ENCODE results near the gene SLC35B2. TPM values are rescaled to one million over a fixed set of nuclear protein-coding genes. Genes with fewer than 3 reads are reported as not detected.

Gene SLC35B2
- total RNA-seq, 1 experiment from 2014 or later: 44.6 TPM

GRCh38 chr6:44292661-44293365, 35.5 kb upstream of the SLC35B2 start:
- peaks cover 4% of the 10 kb centered on the region for H3K27me3 ChIP-seq (replicated peaks; ENCODE audit: control insufficient read depth, insufficient read depth, low read length)
- no peak for DNase-seq
- H3K36me3 ChIP-seq (ENCODE audit: control insufficient read depth, insufficient read depth, low read length): no peaks in the 10 kb centered on the region
- no peak overlapping the region for H3K4me3 ChIP-seq (ENCODE audit: low read depth, low read length)
- Mint-ChIP-seq H3K4me3 (ENCODE audit: unreplicated experiment) (no peak overlapping the region), H3K4me1 (ENCODE audit: low read depth, unreplicated experiment) (no peaks in the 10 kb centered on the region), H3K9me3 (ENCODE audit: unreplicated experiment) (no peaks in the 10 kb centered on the region), H3K36me3 (ENCODE audit: insufficient read depth, unreplicated experiment) (peaks cover 14% of the 10 kb centered on the region), H3K27me3 (ENCODE audit: insufficient read depth, unreplicated experiment) (peaks cover 30% of the 10 kb centered on the region), H3K27ac (ENCODE audit: unreplicated experiment) (no peak overlapping the region)
- intact Hi-C loops (cut with micrococcal nuclease; ENCODE audit: unreplicated experiment): no loop called here
- H3K9me3 ChIP-seq: no peaks in the 10 kb centered on the region
- peaks cover 2% of the 10 kb centered on the region; the same call in 1 of the 2 replicates for H3K4me1 ChIP-seq
- CTCF ChIA-PET: no interaction called here
- POLR2A ChIA-PET: no interaction called here
- no peak for TF ChIP-seq CTCF (IDR thresholded peaks at IDR 0.05; ENCODE audit: insufficient read depth in 1 of 2, low read depth in 1 of 2, low read length in 1 of 2, severe bottlenecking in 1 of 2, unreplicated experiment in 1 of 2)
- no TSS peak for BruUV-seq (replicated peaks)

GRCh38 chr6:44291841-44292240, 34.5 kb upstream of the SLC35B2 start:
- Histone ChIP-seq H3K4me1 (no peaks in the 10 kb centered on the region), H3K27me3 (replicated peaks; ENCODE audit: control insufficient read depth, insufficient read depth, low read length) (peaks cover 2% of the 10 kb centered on the region), H3K9me3 (no peaks in the 10 kb centered on the region), H3K36me3 (ENCODE audit: control insufficient read depth, insufficient read depth, low read length) (no peaks in the 10 kb centered on the region), H3K4me3 (ENCODE audit: low read depth, low read length) (no peak overlapping the region)
- no peaks in the 10 kb centered on the region for H3K4me1 Mint-ChIP-seq (ENCODE audit: low read depth, unreplicated experiment)
- peaks cover 6% of the 10 kb centered on the region for H3K36me3 Mint-ChIP-seq (ENCODE audit: insufficient read depth, unreplicated experiment)
- H3K4me3 Mint-ChIP-seq (ENCODE audit: unreplicated experiment): no peak overlapping the region
- POLR2A ChIA-PET: no interaction called here
- H3K27me3 Mint-ChIP-seq (ENCODE audit: insufficient read depth, unreplicated experiment): peaks cover 37% of the 10 kb centered on the region
- no peak for DNase-seq
- CTCF ChIA-PET: no interaction called here
- TF ChIP-seq CTCF (IDR thresholded peaks at IDR 0.05; ENCODE audit: insufficient read depth in 1 of 2, low read depth in 1 of 2, low read length in 1 of 2, severe bottlenecking in 1 of 2, unreplicated experiment in 1 of 2): no peak
- intact Hi-C loops (cut with micrococcal nuclease; ENCODE audit: unreplicated experiment): no loop called here
- BruUV-seq (replicated peaks): no TSS peak
- H3K27ac Mint-ChIP-seq (ENCODE audit: unreplicated experiment): no peak overlapping the region
- no peaks in the 10 kb centered on the region for H3K9me3 Mint-ChIP-seq (ENCODE audit: unreplicated experiment)

GRCh38 chr6:44289726-44290260, 32.5 kb upstream of the SLC35B2 start:
- no peak for DNase-seq
- H3K4me3 Mint-ChIP-seq (ENCODE audit: unreplicated experiment): no peak overlapping the region
- no peak for TF ChIP-seq CTCF (IDR thresholded peaks at IDR 0.05; ENCODE audit: insufficient read depth in 1 of 2, low read depth in 1 of 2, low read length in 1 of 2, severe bottlenecking in 1 of 2, unreplicated experiment in 1 of 2)
- H3K36me3 Mint-ChIP-seq (ENCODE audit: insufficient read depth, unreplicated experiment): no peaks in the 10 kb centered on the region
- H3K4me1 ChIP-seq: no peaks in the 10 kb centered on the region
- H3K4me3 ChIP-seq (ENCODE audit: low read depth, low read length): no peak overlapping the region
- no peak overlapping the region for H3K27ac Mint-ChIP-seq (ENCODE audit: unreplicated experiment)
- POLR2A ChIA-PET: no interaction called here
- no peaks in the 10 kb centered on the region; the same call in none of the 2 replicates for H3K27me3 ChIP-seq (replicated peaks; ENCODE audit: control insufficient read depth, insufficient read depth, low read length)
- intact Hi-C loops (cut with micrococcal nuclease; ENCODE audit: unreplicated experiment): no loop called here
- no peaks in the 10 kb centered on the region for H3K9me3 Mint-ChIP-seq (ENCODE audit: unreplicated experiment)
- CTCF ChIA-PET: no interaction called here
- H3K9me3 ChIP-seq: no peaks in the 10 kb centered on the region
- H3K36me3 ChIP-seq (ENCODE audit: control insufficient read depth, insufficient read depth, low read length): no peaks in the 10 kb centered on the region
- no TSS peak for BruUV-seq (replicated peaks)
- H3K4me1 Mint-ChIP-seq (ENCODE audit: low read depth, unreplicated experiment): no peaks in the 10 kb centered on the region
- peaks cover 35% of the 10 kb centered on the region for H3K27me3 Mint-ChIP-seq (ENCODE audit: insufficient read depth, unreplicated experiment)
